Stimulated activated CD4-positive, alpha-beta T cell treated with anti-CD3 and anti-CD28 coated beads, Interleukin-15, amount 100 ng/mL, for 24 hours (primary cell): Measurements from ENCODE around the gene C2.

Source experiments
- DNase-seq: peaks from one replicate; pipeline ENCODE4 v3.0.0-alpha.2; 2020

Gene C2

GRCh38 chr6:31927242-31927862, at the start of gene C2:
C2 (plus strand) TSS chr6:31927717; CDS start chr6:31927753, 36 bp downstream.
- DNase-seq: no peak

GRCh38 chr6:31878222-31878621, 49.3 kb upstream of the C2 start:
- no peak for DNase-seq

GRCh38 chr6:31878726-31879125, 48.8 kb upstream of the C2 start, which contains the start of gene SLC44A4:
SLC44A4 (minus strand) TSS chr6:31878997; CDS start chr6:31878980, 17 bp downstream.
- no peak for DNase-seq

GRCh38 chr6:31879143-31879542, 48.4 kb upstream of the C2 start:
- DNase-seq: no peak

- no peak for DNase-seq
Observed at GRCh38 chr6:31879901-31880300, 47.6 kb upstream of the C2 start.

GRCh38 chr6:31880616-31881015, 46.9 kb upstream of the C2 start:
- DNase-seq: no peak

GRCh38 chr6:31881136-31881859, 46.2 kb upstream of the C2 start:
- DNase-seq: no peak

GRCh38 chr6:31882344-31882743, 45.2 kb upstream of the C2 start:
- DNase-seq: no peak

GRCh38 chr6:31883676-31884075, 43.8 kb upstream of the C2 start:
- DNase-seq: no peak

- DNase-seq: no peak
Observed at GRCh38 chr6:31884528-31885035, 42.9 kb upstream of the C2 start.

GRCh38 chr6:31886541-31886991, 41.0 kb upstream of the C2 start:
- no peak for DNase-seq

GRCh38 chr6:31887173-31888007, 40.1 kb upstream of the C2 start:
- DNase-seq: no peak

- peak; percentile 72 for DNase-seq
Observed at GRCh38 chr6:31888276-31889258, 39.0 kb upstream of the C2 start.

GRCh38 chr6:31889331-31889972, 38.1 kb upstream of the C2 start:
- no peak for DNase-seq

- no peak for DNase-seq
Observed at GRCh38 chr6:31892821-31893220, 34.7 kb upstream of the C2 start.

- DNase-seq: no peak
Observed at GRCh38 chr6:31896493-31896855, 31.0 kb upstream of the C2 start.

- no peak for DNase-seq
Observed at GRCh38 chr6:31896856-31897611, 30.5 kb upstream of the C2 start.

GRCh38 chr6:31897612-31898382, 29.7 kb upstream of the C2 start, which contains the start of gene EHMT2:
EHMT2 (minus strand) TSS chr6:31897698; CDS start chr6:31897677, 21 bp downstream.
- DNase-seq: peak; percentile 90

GRCh38 chr6:31898383-31899011, 29.0 kb upstream of the C2 start:
- peak; percentile 36 for DNase-seq
